T-helper 2 cell (primary cell): ENCODE data around the gene GRAMD1B.
"Not testable (repeated sequence)": the region's sequence is repeated elsewhere in the genome, so short reads cannot be mapped to it uniquely, and the experiment has no call there.

Experiments
- DNase-seq, 5 experiments: peaks; one replicate each; pipeline versions ENCODE4 v3.0.0 to v3.0.0-alpha.2; 2012 to 2022

GRAMD1B gene

GRCh38 chr11:123443851-123444623, 14.0 kb downstream of the GRAMD1B start:
- DNase-seq = no peak

- DNase-seq = no peak
Measured at GRCh38 chr11:123448823-123449222, 18.8 kb downstream of the GRAMD1B start.

GRCh38 chr11:123449436-123449835, 19.4 kb downstream of the GRAMD1B start:
- DNase-seq = peak in 1 of 5 experiments; percentile 74

- no peak for DNase-seq
Measured at GRCh38 chr11:123450623-123451022, 20.6 kb downstream of the GRAMD1B start.

- DNase-seq = peak in 1 of 5 experiments; percentile 81
Measured at GRCh38 chr11:123451183-123451781, 21.2 kb downstream of the GRAMD1B start.

GRCh38 chr11:123452794-123453193, 22.7 kb downstream of the GRAMD1B start:
- peak in 1 of 5 experiments; percentile 62 for DNase-seq

- peak in 4 of 5 experiments; percentile 27 to 95 (median 59) for DNase-seq
Measured at GRCh38 chr11:123454060-123454651, 24.1 kb downstream of the GRAMD1B start.

GRCh38 chr11:123454796-123455195, 24.7 kb downstream of the GRAMD1B start:
- no peak for DNase-seq

GRCh38 chr11:123456448-123456847, 26.4 kb downstream of the GRAMD1B start:
- DNase-seq = not testable (repeated sequence)

- DNase-seq = peak in 2 of 5 experiments; percentile 38 to 81
Measured at GRCh38 chr11:123457187-123457770, 27.2 kb downstream of the GRAMD1B start.

GRCh38 chr11:123458501-123458900, 28.4 kb downstream of the GRAMD1B start:
- no peak for DNase-seq

- no peak for DNase-seq
Measured at GRCh38 chr11:123460012-123460700, 30.1 kb downstream of the GRAMD1B start.

GRCh38 chr11:123461164-123461563, 31.1 kb downstream of the GRAMD1B start:
- no peak for DNase-seq

GRCh38 chr11:123465667-123466066, 35.6 kb downstream of the GRAMD1B start:
- not testable (repeated sequence) for DNase-seq

- not testable (repeated sequence) for DNase-seq
Measured at GRCh38 chr11:123466172-123466571, 36.1 kb downstream of the GRAMD1B start.

- DNase-seq = no peak
Measured at GRCh38 chr11:123469089-123469488, 39.0 kb downstream of the GRAMD1B start.

- DNase-seq = no peak
Measured at GRCh38 chr11:123469586-123469985, 39.5 kb downstream of the GRAMD1B start.

- peak in 1 of 5 experiments; percentile 41 for DNase-seq
Measured at GRCh38 chr11:123470842-123471241, 40.8 kb downstream of the GRAMD1B start.

GRCh38 chr11:123472236-123472935, 42.3 kb downstream of the GRAMD1B start:
- DNase-seq = no peak

- no peak for DNase-seq
Measured at GRCh38 chr11:123473941-123474677, 44.0 kb downstream of the GRAMD1B start.

GRCh38 chr11:123474994-123475393, 44.9 kb downstream of the GRAMD1B start:
- DNase-seq = no peak
